ENCODE measurements around the gene MIF.
"Not testable (repeated sequence)": the region's sequence is repeated elsewhere in the genome, so short reads cannot be mapped to it uniquely, and the experiment has no call there.

DNA sequence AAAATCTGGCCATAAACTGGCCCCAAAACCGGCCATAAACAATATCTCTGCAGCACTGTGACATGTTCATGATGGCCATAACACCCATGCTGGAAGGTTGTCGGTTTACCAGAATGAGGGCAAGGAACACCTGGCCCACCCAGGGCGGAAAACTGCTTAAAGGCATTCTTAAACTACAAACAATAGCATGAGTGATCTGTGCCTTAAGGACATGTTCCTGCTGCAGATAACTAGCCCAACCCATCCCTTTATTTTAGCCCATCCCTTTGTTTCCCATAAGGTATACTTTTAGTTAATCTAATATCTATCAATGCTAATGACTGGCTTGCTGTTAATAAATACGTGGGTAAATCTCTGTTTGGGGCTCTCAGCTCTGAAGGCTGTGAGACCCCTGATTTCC is 6.0 kb downstream of the MIF start:
- TF ChIP-seq EZH2 (IDR thresholded peaks at IDR 0.05; ENCODE audit: borderline replicate concordance, low read depth, low read length, severe bottlenecking), result not testable (repeated sequence)
- TF ChIP-seq, protein P1, sequence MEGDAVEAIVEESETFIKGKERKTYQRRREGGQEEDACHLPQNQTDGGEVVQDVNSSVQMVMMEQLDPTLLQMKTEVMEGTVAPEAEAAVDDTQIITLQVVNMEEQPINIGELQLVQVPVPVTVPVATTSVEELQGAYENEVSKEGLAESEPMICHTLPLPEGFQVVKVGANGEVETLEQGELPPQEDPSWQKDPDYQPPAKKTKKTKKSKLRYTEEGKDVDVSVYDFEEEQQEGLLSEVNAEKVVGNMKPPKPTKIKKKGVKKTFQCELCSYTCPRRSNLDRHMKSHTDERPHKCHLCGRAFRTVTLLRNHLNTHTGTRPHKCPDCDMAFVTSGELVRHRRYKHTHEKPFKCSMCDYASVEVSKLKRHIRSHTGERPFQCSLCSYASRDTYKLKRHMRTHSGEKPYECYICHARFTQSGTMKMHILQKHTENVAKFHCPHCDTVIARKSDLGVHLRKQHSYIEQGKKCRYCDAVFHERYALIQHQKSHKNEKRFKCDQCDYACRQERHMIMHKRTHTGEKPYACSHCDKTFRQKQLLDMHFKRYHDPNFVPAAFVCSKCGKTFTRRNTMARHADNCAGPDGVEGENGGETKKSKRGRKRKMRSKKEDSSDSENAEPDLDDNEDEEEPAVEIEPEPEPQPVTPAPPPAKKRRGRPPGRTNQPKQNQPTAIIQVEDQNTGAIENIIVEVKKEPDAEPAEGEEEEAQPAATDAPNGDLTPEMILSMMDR (IDR thresholded peaks at IDR 0.05; ENCODE audit: borderline replicate concordance, extremely low read depth, low read length, poor library complexity, severe bottlenecking), result not testable (repeated sequence)
